GM18507 (cell line): ENCODE measurements around the gene SLC39A11.
"Not testable (repeated sequence)": the region's sequence is repeated elsewhere in the genome, so short reads cannot be mapped to it uniquely, and the experiment has no call there.

ENCODE experiments used
- DNase-seq: peaks from one replicate; pipeline ENCODE4 v3.0.0; 2011; ENCODE audit warnings: low read depth; ENCODE audit not compliant: insufficient read length; ENCODE audit errors: extremely low spot score
- FAIRE-seq: peaks from 2 replicates; lab custom pipeline; 2011; peaks lifted over from hg19 to GRCh38; lab: Jason Lieb, UNC

The SLC39A11 gene

GRCh38 chr17:73021771-73022170, 70.7 kb downstream of the SLC39A11 start:
- DNase-seq (no peak), FAIRE-seq (no peak)

GRCh38 chr17:73020110-73020509, 72.4 kb downstream of the SLC39A11 start:
- DNase-seq (no peak), FAIRE-seq (no peak)

GRCh38 chr17:73018599-73018998, 73.9 kb downstream of the SLC39A11 start:
- DNase-seq, result no peak
- FAIRE-seq, result no peak

GRCh38 chr17:73017658-73018057, 74.8 kb downstream of the SLC39A11 start:
- no peak for DNase-seq
- FAIRE-seq, result no peak

- FAIRE-seq (no peak), DNase-seq (no peak)
Observed at GRCh38 chr17:73015722-73016276, 76.7 kb downstream of the SLC39A11 start.

GRCh38 chr17:73013816-73014663, 78.4 kb downstream of the SLC39A11 start:
- no peak for DNase-seq
- no peak for FAIRE-seq

GRCh38 chr17:73013301-73013700, 79.2 kb downstream of the SLC39A11 start:
- FAIRE-seq (peak; percentile 41), DNase-seq (no peak)

- no peak for DNase-seq
- no peak for FAIRE-seq
Observed at GRCh38 chr17:73011016-73011486, 81.4 kb downstream of the SLC39A11 start.

- no peak for FAIRE-seq
- DNase-seq, result no peak
Observed at GRCh38 chr17:73010414-73010813, 82.1 kb downstream of the SLC39A11 start.

GRCh38 chr17:73007407-73007806, 85.1 kb downstream of the SLC39A11 start:
- FAIRE-seq, result no peak
- no peak for DNase-seq

GRCh38 chr17:73005360-73005759, 87.1 kb downstream of the SLC39A11 start:
- FAIRE-seq, result no peak
- no peak for DNase-seq

- DNase-seq (no peak), FAIRE-seq (no peak)
Observed at GRCh38 chr17:73003487-73003886, 89.0 kb downstream of the SLC39A11 start.

- DNase-seq (no peak), FAIRE-seq (no peak)
Observed at GRCh38 chr17:73000832-73001231, 91.7 kb downstream of the SLC39A11 start.

GRCh38 chr17:72999474-72999873, 93.0 kb downstream of the SLC39A11 start:
- not testable (repeated sequence) for DNase-seq, FAIRE-seq

GRCh38 chr17:72998343-72998742, 94.1 kb downstream of the SLC39A11 start:
- no peak for FAIRE-seq
- no peak for DNase-seq

GRCh38 chr17:72997559-72997958, 94.9 kb downstream of the SLC39A11 start:
- DNase-seq (no peak), FAIRE-seq (no peak)

- no peak for DNase-seq
- no peak for FAIRE-seq
Observed at GRCh38 chr17:72996791-72997190, 95.7 kb downstream of the SLC39A11 start.

- FAIRE-seq, result no peak
- no peak for DNase-seq
Observed at GRCh38 chr17:72995008-72995656, 97.4 kb downstream of the SLC39A11 start.

- FAIRE-seq, DNase-seq: not testable (repeated sequence)
Observed at GRCh38 chr17:72992783-72993467, 99.6 kb downstream of the SLC39A11 start.

GRCh38 chr17:72991651-72992050, 100.8 kb downstream of the SLC39A11 start:
- DNase-seq (no peak), FAIRE-seq (no peak)
